Measurements from ENCODE around the gene POGLUT2.

The POGLUT2 gene

DNA sequence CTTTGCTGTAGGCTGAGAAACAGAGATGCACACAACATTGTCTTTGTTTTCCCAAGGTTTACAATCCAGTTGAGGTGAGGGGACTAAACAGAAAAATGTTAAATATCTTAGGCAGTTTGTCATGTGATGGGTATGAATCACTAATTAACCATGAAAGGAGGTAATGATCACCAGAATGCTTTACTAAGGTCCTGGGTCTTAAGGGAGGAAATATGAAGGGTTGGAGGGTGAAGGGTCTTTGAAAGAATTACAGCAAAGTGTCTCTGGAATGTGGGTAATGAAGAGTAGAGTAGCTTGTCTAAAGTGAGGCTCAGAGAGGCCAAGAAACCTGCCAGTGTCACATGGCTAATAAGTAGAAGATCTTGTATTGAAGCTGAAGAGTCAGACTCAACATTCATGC, 19.1 kb upstream of the POGLUT2 start:
- TF ChIP-seq POLR2A (IDR thresholded peaks at IDR 0.05; ENCODE audit: low read length) (no peak), GATA1 (IDR thresholded peaks at IDR 0.05; ENCODE audit: low read depth, low read length) (no peak)
- DNase-seq = no peak

DNA sequence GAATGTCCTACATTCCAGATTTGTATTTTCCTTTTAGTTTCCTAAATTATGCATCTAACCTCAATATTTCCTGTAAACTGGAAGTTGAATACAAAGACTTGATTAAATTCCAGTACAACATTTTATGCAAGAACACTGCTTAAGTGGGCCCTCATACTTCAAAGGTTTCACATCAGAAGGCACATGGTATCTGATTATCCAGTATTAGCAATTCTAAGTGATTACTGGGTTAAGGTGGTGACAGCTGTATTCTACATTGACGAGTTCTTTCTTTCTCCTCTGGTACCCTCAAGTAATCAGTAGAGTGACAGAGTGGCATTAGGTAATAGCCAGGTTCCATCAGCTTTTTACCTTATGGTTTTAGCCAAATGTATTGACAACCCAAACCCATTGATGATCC, 18.5 kb upstream of the POGLUT2 start:
- DNase-seq = no peak
- no peak for TF ChIP-seq POLR2A (IDR thresholded peaks at IDR 0.05; ENCODE audit: low read length)
- no peak for TF ChIP-seq GATA1 (IDR thresholded peaks at IDR 0.05; ENCODE audit: low read depth, low read length)

DNA sequence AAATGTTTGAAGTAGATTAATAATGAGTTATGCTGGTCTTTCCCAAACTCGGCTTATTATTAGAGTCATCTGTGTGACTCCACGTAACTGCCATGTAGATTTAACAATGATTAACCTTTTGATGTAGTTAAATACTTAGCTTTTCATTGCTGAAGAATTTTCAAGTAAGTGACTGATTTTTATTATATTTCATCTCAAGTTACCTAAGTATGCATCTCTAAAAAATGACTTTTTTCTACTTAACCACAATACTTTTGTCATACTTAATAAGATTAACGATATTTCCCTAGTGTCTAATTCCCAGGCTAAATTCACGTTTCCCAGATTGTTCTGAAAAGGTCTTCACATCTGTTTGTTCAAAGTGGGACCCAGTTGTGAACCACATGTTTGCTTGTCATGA, 17.9 kb upstream of the POGLUT2 start:
- DNase-seq = no peak
- TF ChIP-seq POLR2A (IDR thresholded peaks at IDR 0.05; ENCODE audit: low read length) (no peak), GATA1 (IDR thresholded peaks at IDR 0.05; ENCODE audit: low read depth, low read length) (no peak)

DNA sequence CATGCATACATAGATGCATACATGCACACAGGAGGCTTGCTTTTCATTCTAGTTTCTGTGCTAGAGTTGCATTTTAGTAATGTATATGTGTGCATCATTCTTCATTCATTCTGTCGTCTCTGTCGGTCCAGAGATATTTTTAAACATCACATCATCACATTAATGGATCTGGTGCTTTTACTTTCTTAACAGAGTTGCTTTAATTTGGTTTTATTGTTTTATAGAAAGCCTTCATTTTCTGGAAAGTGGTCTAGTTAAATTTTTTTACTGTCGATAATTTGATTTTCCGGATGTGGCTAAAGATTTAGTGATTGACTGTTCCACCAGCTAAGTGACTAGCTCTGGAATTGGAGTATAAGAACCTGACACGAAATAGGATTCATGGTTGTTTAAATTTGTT, 17.0 kb upstream of the POGLUT2 start:
- TF ChIP-seq POLR2A (IDR thresholded peaks at IDR 0.05; ENCODE audit: low read length) = no peak
- no peak for TF ChIP-seq GATA1 (IDR thresholded peaks at IDR 0.05; ENCODE audit: low read depth, low read length)

DNA sequence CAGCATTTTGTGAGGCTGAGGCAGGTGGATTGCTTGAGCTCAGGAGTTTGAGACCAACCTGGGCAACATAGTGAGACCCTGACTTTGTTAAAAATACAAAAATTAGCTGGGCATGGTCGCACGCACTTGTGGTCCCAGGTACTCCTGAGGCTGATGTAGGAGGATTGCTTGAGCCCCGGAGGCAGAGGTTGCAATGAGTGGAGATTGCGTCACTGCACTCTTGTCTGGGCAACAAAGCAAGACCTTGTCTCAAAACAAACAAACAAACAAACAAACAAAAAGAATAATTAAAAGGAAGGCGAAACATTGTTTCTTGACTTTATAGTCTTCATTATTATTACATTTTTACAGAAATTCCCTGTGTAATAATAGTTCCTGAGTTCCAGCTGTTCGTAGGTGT, 16.0 kb upstream of the POGLUT2 start:
- no peak for DNase-seq
- TF ChIP-seq GATA1 (IDR thresholded peaks at IDR 0.05; ENCODE audit: low read depth, low read length) = no peak
- no peak for TF ChIP-seq POLR2A (IDR thresholded peaks at IDR 0.05; ENCODE audit: low read length)

More for the DNA sequence above, 17.0 kb upstream of the POGLUT2 start:
- no peak for DNase-seq

DNA sequence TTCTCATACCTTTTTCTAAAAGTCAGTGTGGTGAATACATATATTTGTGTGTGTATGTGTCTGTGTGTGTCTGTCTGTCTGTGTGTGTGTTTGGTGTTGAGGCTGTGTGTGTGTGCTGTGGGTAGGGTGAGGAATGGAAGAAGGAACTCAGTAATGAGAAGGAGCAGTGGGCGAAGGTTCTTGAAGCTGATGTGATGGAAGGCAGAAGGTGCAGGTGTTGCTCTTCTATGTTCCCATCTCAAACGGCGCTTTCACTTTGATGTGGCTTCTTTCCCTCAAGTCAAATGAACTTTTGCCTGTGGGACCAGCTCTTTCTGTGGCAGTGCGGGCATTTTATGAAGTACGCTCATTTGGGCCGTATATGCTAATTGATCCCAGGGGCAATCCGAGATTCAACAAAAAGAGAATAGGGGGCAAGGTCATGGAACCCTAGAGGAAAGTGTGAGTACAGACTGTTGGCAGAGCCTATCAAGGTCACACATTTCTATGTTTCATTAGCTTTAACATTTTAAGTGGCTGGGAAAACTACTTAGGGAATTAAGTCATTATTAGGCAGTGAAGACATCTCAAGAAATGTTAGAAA, 15.3 kb upstream of the POGLUT2 start:
- DNase-seq = no peak
- TF ChIP-seq POLR2A (IDR thresholded peaks at IDR 0.05; ENCODE audit: low read length) (no peak), GATA1 (IDR thresholded peaks at IDR 0.05; ENCODE audit: low read depth, low read length) (no peak)

DNA sequence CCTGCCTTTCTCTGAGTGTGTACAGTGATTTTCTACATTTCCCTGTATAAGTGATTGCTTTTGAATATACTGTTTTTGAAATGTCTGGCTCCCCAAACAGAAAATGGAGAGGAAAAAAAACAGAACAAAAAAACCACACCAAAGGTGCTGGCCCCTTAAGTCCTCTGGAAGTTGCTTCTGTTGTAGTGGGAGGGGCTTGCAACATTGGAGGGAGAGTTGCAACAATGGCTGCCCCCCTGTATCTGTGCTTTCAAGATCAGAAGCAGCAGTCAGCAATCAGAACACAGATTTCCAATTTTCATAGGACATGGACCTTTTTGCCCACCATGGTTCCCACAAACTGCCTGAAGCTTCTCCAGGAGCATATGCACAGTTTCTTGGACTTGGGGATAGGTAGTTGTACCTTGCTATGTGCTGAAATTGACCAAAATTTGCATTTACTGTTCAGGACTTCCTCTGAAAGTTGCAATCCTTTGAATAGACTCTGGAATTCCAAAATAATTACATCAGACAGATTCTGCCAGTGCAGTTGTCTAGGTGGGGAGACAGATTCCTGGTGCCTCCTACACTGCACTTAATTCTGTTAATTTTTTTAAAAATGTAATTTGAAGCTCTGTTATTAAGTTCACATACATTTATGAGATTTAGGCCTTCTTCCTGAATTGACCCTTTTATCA, 14.0 kb upstream of the POGLUT2 start:
- no peak for DNase-seq
- TF ChIP-seq GATA1 (IDR thresholded peaks at IDR 0.05; ENCODE audit: low read depth, low read length) (no peak), POLR2A (IDR thresholded peaks at IDR 0.05; ENCODE audit: low read length) (no peak)

DNA sequence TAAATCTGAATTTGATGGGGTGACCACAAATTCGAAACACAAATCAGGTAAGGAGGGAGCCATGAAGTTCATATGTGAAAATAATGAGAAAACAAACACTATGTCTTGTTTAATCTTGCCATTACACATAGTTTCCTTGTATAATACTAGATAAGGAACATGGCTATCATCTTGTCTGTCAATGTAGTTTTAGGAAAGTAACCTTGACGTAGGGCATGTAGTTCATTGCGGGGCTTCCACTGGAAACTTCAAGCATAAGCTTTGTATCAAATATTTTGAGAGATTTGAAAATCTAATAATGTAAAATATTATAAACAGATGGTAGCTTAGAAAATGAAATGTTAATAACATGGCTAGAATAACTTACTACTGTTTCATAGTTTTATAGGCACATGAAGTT, 8.9 kb upstream of the POGLUT2 start:
- no peak for DNase-seq
- TF ChIP-seq POLR2A (IDR thresholded peaks at IDR 0.05; ENCODE audit: low read length) (no peak), GATA1 (IDR thresholded peaks at IDR 0.05; ENCODE audit: low read depth, low read length) (no peak)

DNA sequence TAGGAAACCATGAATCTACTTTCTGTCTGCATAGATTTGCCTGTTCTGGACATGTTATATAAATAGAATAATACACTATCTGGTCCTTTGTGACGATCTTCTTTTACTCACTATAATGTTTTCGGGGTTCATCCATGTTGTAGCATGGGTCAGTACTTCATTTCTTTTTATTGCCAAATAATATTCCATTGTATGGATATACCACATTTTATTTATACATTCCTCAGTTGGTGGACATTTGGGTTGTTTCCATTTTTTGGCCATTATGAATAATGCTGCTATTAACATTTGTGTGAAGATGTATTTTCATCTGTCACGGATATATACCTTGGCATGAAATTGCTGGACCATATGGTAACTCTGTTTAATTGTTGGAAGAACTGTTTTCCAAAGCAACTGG, 6.9 kb upstream of the POGLUT2 start:
- no peak for DNase-seq
- TF ChIP-seq POLR2A (IDR thresholded peaks at IDR 0.05; ENCODE audit: low read length) (no peak), GATA1 (IDR thresholded peaks at IDR 0.05; ENCODE audit: low read depth, low read length) (no peak)

DNA sequence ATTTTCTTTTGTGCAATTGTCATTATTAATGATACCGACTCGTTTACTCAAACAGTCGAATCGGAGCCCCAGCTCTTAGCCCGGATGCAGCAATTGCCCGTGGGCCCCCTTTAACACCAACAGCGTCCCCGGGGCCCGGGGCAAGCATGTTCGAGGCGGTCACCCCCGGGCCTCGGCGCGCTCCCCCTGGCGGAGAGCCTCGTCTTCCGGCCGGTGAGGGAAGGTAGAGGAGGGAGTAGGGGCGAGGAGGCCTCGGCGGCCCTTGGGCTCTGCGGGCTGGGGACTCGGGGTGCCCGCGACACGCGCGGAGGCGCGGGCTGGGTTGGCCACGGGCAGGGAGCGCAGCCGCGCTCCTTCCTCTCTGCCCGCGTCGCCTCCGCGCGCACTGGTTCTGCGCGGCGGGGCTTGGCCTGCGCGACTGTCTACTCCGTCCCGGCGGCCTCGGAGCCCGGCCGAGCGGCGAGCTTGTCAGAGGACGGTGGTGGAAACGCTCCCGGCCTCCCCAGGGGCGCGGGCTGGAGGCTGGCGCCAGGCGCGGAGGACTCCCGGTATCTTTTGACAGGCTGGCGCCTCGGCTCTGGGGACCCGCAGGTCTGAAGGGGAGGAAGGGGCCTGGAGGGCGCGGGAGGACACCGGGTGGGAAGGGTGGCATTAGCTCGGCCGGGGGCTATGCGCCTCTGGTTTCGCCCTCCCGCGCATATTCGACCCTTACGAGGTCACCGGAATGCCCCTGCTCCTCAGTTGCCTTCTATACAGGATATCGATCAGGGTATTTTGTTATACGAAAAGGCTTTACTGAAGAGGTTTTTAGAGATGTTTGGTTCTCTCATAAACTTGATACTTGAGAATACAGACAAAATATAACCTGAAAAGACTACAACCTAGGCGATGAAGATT, 1.6 kb upstream of the POGLUT2 start:
- DNase-seq = peak; percentile 87 to 91
- TF ChIP-seq POLR2A (IDR thresholded peaks at IDR 0.05; ENCODE audit: low read length) (peak; percentile 64), GATA1 (IDR thresholded peaks at IDR 0.05; ENCODE audit: low read depth, low read length) (no peak)

DNA sequence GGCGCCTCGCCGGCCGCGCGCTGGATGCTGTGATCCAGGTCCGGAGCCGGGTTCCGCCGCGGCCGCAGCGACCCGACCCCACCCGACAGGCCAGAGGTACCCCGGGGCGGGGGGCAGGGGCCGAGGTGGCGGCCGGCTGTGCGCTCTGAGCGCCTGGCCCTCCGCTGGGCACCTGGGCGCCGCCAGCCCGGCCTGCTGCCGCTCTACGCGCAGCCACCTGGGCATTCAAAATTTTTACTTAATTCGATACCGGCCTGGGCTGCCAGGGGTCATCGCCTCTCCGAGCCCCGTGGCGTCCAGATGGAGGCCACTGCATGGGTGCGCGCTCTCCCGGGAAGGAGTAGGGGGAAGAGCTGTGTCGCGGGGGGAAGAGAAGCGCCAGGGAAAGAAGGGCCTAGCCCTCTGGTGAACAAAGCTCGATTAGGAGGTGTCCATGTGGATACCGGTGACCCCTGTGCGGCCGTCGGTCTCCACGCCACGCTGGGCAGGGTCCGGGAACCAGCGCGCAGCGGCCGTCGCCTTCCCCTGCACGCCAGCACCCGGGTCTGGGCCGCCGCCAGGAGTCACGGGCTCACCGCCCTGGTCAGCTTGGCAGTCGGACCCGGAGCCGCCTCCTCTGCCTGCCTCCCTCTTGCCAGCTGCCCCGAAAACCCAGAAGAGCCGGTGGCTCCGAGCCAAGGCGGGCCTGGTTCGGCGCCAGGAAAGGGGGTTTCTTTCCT, 809 bp upstream of the POGLUT2 start:
- TF ChIP-seq GATA1 (IDR thresholded peaks at IDR 0.05; ENCODE audit: low read depth, low read length) = no peak
- peak; percentile 3 for TF ChIP-seq POLR2A (IDR thresholded peaks at IDR 0.05; ENCODE audit: low read length)
- no peak for DNase-seq

DNA sequence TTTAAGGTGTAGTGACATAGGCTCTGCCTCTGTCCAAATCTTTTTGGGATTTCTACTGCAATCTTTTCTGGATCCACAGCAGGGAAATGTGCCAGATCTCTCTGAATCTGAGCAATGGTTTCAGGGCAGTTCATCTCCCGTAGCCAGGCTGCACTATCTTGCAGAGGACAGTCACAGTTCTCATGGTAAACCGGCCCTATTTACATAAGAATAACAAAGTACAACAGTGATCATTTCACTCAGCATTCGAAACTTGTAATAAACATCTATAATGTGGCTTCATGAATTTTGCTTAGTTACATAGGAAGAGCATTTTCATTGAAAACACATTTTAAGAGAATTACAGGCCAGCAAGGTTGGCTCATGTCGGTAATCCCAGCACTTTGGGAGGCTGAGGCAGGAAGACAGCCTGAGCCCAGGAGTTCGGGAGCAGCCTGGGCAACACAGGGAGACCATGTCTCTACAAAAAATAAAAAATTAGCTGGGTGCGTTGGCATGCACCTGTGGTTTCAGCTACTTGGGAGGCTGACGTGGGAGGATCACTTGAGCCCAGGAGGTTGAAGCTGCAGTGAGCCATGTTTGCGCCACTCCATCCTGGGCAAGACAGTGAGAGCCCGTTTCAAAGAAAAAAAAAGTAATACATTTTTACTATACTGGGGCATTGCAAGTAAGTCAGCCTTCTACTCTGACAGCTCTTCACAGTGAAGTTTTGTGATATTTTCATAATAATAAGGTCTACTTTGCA, 5.0 kb downstream of the POGLUT2 start:
- TF ChIP-seq POLR2A (IDR thresholded peaks at IDR 0.05; ENCODE audit: low read length) = no peak
- no peak for TF ChIP-seq GATA1 (IDR thresholded peaks at IDR 0.05; ENCODE audit: low read depth, low read length)
- no peak for DNase-seq

DNA sequence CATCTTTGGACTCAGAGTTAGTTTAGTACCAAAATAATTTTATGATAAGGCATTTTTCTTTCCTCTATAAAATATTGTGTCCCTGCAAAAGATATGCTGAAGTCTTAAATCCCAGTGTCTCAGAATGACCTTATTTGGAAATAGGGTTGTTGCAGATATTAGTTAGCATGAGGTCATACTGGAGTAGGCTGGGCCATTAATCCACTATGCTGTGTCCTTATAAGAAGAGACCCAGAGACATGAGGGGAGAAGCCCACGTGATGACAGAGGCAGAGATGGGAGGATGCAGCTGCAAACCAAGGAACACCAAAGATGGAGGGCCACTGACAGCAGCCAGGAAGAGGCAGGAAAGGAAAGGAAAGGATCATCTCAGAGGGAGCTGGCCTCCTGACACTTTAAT, 6.4 kb downstream of the POGLUT2 start:
- no peak for DNase-seq
- no peak for TF ChIP-seq POLR2A (IDR thresholded peaks at IDR 0.05; ENCODE audit: low read length)
- TF ChIP-seq GATA1 (IDR thresholded peaks at IDR 0.05; ENCODE audit: low read depth, low read length) = no peak

All from erythroblast (primary cell).